Trophoblast cell (in vitro differentiated cells and primary cell): ENCODE measurements around the gene MYO1F.

ENCODE experiments used
- DNase-seq, 2 donors: peaks; one replicate each; pipeline ENCODE4 v3.0.0-alpha.2; 2016
- H2AFZ ChIP-seq: 2 replicates; pipeline ENCODE4 v1.6.1; 2013; ENCODE audit warnings: low read length, moderate library complexity, mild to moderate bottlenecking; ENCODE audit not compliant: insufficient read depth, poor library complexity
- H2AK5ac ChIP-seq: 2 replicates; pipeline ENCODE4 v1.6.1; 2013; ENCODE audit warnings: mild to moderate bottlenecking, low read length
- H2BK120ac ChIP-seq: 2 replicates; pipeline ENCODE4 v1.6.1; 2013; ENCODE audit warnings: low read length, mild to moderate bottlenecking, moderate library complexity; ENCODE audit not compliant: insufficient read depth, poor library complexity
- H2BK12ac ChIP-seq: 2 replicates; pipeline ENCODE4 v1.6.1; 2013; ENCODE audit warnings: mild to moderate bottlenecking, low read length, moderate library complexity
- H2BK5ac ChIP-seq: 2 replicates; pipeline ENCODE4 v1.6.1; 2013; ENCODE audit warnings: low read length, low read depth, moderate library complexity, mild to moderate bottlenecking; ENCODE audit not compliant: poor library complexity
- H3K14ac ChIP-seq: 2 replicates; pipeline ENCODE4 v1.6.1; 2013; ENCODE audit warnings: mild to moderate bottlenecking, low read length
- H3K18ac ChIP-seq: 2 replicates; pipeline ENCODE4 v1.6.1; 2013; ENCODE audit warnings: mild to moderate bottlenecking, low read length
- H3K23ac ChIP-seq: 2 replicates; pipeline ENCODE4 v1.6.1; 2013; ENCODE audit warnings: low read length
- H3K27ac ChIP-seq: 2 replicates; pipeline ENCODE4 v1.5.1; 2013; ENCODE audit warnings: low read depth, mild to moderate bottlenecking, inconsistent platforms, low read length, moderate library complexity
- H3K27me3 ChIP-seq: 2 replicates; pipeline ENCODE4 v1.6.1; 2013; ENCODE audit warnings: inconsistent platforms, mild to moderate bottlenecking, low read length, moderate library complexity; ENCODE audit not compliant: insufficient read depth
- H3K36me3 ChIP-seq, 2 experiments: 1 replicate in 1 of 2; 2 replicates in 1 of 2; pipeline ENCODE4 v1.6.1; 2013; ENCODE audit warnings: low read length in 2 of 2, mild to moderate bottlenecking in 2 of 2, moderate library complexity in 1 of 2; ENCODE audit not compliant: insufficient read depth in 2 of 2, control insufficient read depth in 1 of 2
- H3K4ac ChIP-seq: 2 replicates; pipeline ENCODE4 v1.6.1; 2013; ENCODE audit warnings: low read depth, mild to moderate bottlenecking, low read length, moderate library complexity
- H3K4me1 ChIP-seq, 2 experiments: 1 replicate in 1 of 2; 2 replicates in 1 of 2; pipeline ENCODE4 v1.6.1; 2013; ENCODE audit warnings: low read length in 2 of 2, mild to moderate bottlenecking in 2 of 2, moderate library complexity in 1 of 2; ENCODE audit not compliant: insufficient read depth in 2 of 2, control insufficient read depth in 1 of 2
- H3K4me2 ChIP-seq: 2 replicates; pipeline ENCODE4 v1.6.1; 2013; ENCODE audit warnings: inconsistent platforms, mild to moderate bottlenecking, low read length, moderate library complexity
- H3K4me3 ChIP-seq: 2 replicates; pipeline ENCODE4 v1.5.1; 2013; ENCODE audit warnings: mild to moderate bottlenecking, low read depth, low read length, inconsistent platforms
- H3K79me1 ChIP-seq: one replicate; pipeline ENCODE4 v1.6.1; 2013; ENCODE audit warnings: low read length
- H3K79me2 ChIP-seq: 2 replicates; pipeline ENCODE4 v1.6.1; 2013; ENCODE audit warnings: low read length, mild to moderate bottlenecking; ENCODE audit not compliant: control insufficient read depth, insufficient read depth, poor library complexity
- H3K9ac ChIP-seq: 2 replicates; pipeline ENCODE4 v1.6.1; 2013; ENCODE audit warnings: mild to moderate bottlenecking, low read length
- H3K9me3 ChIP-seq: 2 replicates; pipeline ENCODE4 v1.6.1; 2013; ENCODE audit warnings: low read depth, mild to moderate bottlenecking, control low read depth, inconsistent platforms, low read length; ENCODE audit not compliant: insufficient read depth
- H4K12ac ChIP-seq: 2 replicates; pipeline ENCODE4 v1.6.1; 2013; ENCODE audit warnings: low read depth, mild to moderate bottlenecking, low read length, moderate library complexity
- H4K8ac ChIP-seq: 2 replicates; pipeline ENCODE4 v1.6.1; 2013; ENCODE audit warnings: low read depth, mild to moderate bottlenecking, low read length, moderate library complexity
- H4K91ac ChIP-seq: one replicate; pipeline ENCODE4 v1.6.1; 2013; ENCODE audit warnings: low read depth, mild to moderate bottlenecking, low read length, moderate library complexity
- WGBS: extraction: QIAGEN DNeasy Blood & Tissue Kit; methylation state at CpG from one replicate; pipeline ENCODE4 v1.1.7; 2013; ENCODE audit warnings: missing lambda C conversion rate; ENCODE audit not compliant: insufficient read length, insufficient coverage; ENCODE audit errors: extremely low coverage; 5-methylcytosine and 5-hydroxymethylcytosine counted together

The MYO1F gene

GRCh38 chr19:8615024-8615423 is 37.8 kb upstream of the MYO1F start:
- Histone ChIP-seq H3K18ac (no peak overlapping the region), H2BK12ac (no peak overlapping the region), H3K14ac (no peak overlapping the region), H2AK5ac (no peak overlapping the region), H3K9ac (no peak overlapping the region), H2AFZ (no peak overlapping the region), H3K36me3 (no peaks in the 10 kb centered on the region), H3K4me3 (no peak overlapping the region), H2BK120ac (no peak overlapping the region), H4K8ac (no peak overlapping the region), H3K27ac (no peak overlapping the region), H4K12ac (no peak overlapping the region), H3K9me3 (peaks cover 4% of the 10 kb centered on the region), H3K4me1 (peaks cover 0 to under 1% of the 10 kb centered on the region in 2 experiments), H3K79me1 (peaks cover 4% of the 10 kb centered on the region), H4K91ac (no peak overlapping the region), H3K4ac (no peak overlapping the region), H3K23ac (no peak overlapping the region), H2BK5ac (no peak overlapping the region), H3K27me3 (no peaks in the 10 kb centered on the region), H3K4me2 (no peak overlapping the region), H3K79me2 (peaks cover 3% of the 10 kb centered on the region)
- DNase-seq = no peak
- WGBS = no CpG with 5 or more reads among the region's 6 CpGs

- no peak overlapping the region for H3K4ac ChIP-seq
- DNase-seq = no peak
These were observed 37.2 kb upstream of the MYO1F start for GRCh38 chr19:8614455-8614854.

GRCh38 chr19:8612807-8613171 is 35.5 kb upstream of the MYO1F start:
- Histone ChIP-seq H2BK12ac (no peak overlapping the region), H3K79me1 (peaks cover 14% of the 10 kb centered on the region), H3K18ac (no peak overlapping the region), H4K91ac (no peak overlapping the region), H3K9ac (no peak overlapping the region), H2BK5ac (no peak overlapping the region), H3K4ac (no peak overlapping the region), H3K27ac (no peak overlapping the region), H3K27me3 (no peaks in the 10 kb centered on the region), H3K4me3 (no peak overlapping the region), H2AK5ac (no peak overlapping the region), H4K12ac (no peak overlapping the region), H2AFZ (no peak overlapping the region), H3K79me2 (peaks cover 10% of the 10 kb centered on the region), H3K23ac (no peak overlapping the region), H3K4me1 (peaks cover 9 to 10% of the 10 kb centered on the region in 2 experiments), H3K4me2 (no peak overlapping the region), H3K9me3 (peaks cover 4% of the 10 kb centered on the region), H2BK120ac (no peak overlapping the region), H3K14ac (no peak overlapping the region), H4K8ac (no peak overlapping the region), H3K36me3 (no peaks in the 10 kb centered on the region)
- DNase-seq = no peak
- no CpG with 5 or more reads among the region's 5 CpGs for WGBS

More at GRCh38 chr19:8614455-8614854, 37.2 kb upstream of the MYO1F start:
- H2BK12ac ChIP-seq = no peak overlapping the region
- H3K4me2 ChIP-seq = no peak overlapping the region
- no peak overlapping the region for H3K14ac ChIP-seq
- H3K79me1 ChIP-seq = peaks cover 9% of the 10 kb centered on the region
- no peak overlapping the region for H3K23ac ChIP-seq
- no peak overlapping the region for H3K9ac ChIP-seq
- WGBS = no CpG with 5 or more reads among the region's 2 CpGs
- H3K79me2 ChIP-seq = peaks cover 9% of the 10 kb centered on the region
- no peak overlapping the region for H2AK5ac ChIP-seq
- peaks cover 4 to 5% of the 10 kb centered on the region in 2 experiments for H3K4me1 ChIP-seq
- H4K8ac ChIP-seq = no peak overlapping the region
- no peaks in the 10 kb centered on the region for H3K27me3 ChIP-seq
- no peak overlapping the region for H2AFZ ChIP-seq
- no peak overlapping the region for H3K27ac ChIP-seq
- no peak overlapping the region for H4K12ac ChIP-seq
- no peak overlapping the region for H4K91ac ChIP-seq
- no peak overlapping the region for H3K4me3 ChIP-seq
- no peaks in the 10 kb centered on the region for H3K36me3 ChIP-seq
- no peak overlapping the region for H3K18ac ChIP-seq
- no peak overlapping the region for H2BK120ac ChIP-seq
- no peak overlapping the region for H2BK5ac ChIP-seq
- H3K9me3 ChIP-seq = peaks cover 4% of the 10 kb centered on the region

- Histone ChIP-seq H3K18ac (no peak overlapping the region), H2BK5ac (no peak overlapping the region), H4K91ac (no peak overlapping the region), H3K4me3 (no peak overlapping the region), H3K9me3 (peaks cover 3% of the 10 kb centered on the region), H3K27me3 (no peaks in the 10 kb centered on the region), H2AK5ac (no peak overlapping the region), H3K4me1 (peaks cover 9 to 10% of the 10 kb centered on the region in 2 experiments), H3K23ac (no peak overlapping the region), H3K14ac (no peak overlapping the region), H2AFZ (no peak overlapping the region), H4K12ac (no peak overlapping the region), H3K79me1 (peaks cover 14% of the 10 kb centered on the region), H4K8ac (no peak overlapping the region), H3K36me3 (no peaks in the 10 kb centered on the region), H3K4ac (no peak overlapping the region), H3K4me2 (no peak overlapping the region), H2BK120ac (no peak overlapping the region), H2BK12ac (no peak overlapping the region), H3K79me2 (peaks cover 10% of the 10 kb centered on the region), H3K27ac (no peak overlapping the region), H3K9ac (no peak overlapping the region)
- DNase-seq = no peak
- no CpG with 5 or more reads among the region's 12 CpGs for WGBS
These were observed 34.9 kb upstream of the MYO1F start for GRCh38 chr19:8611877-8612806.
